ENCODE data around the gene RGS6. TPM values are rescaled to one million over a fixed set of nuclear protein-coding genes. Genes with fewer than 3 reads are reported as not detected.

The RGS6 gene
- total RNA-seq, 2 donors from 2014 or later = 0.15 to 0.45 TPM

- H3K36me3 ChIP-seq = no peaks in the 10 kb centered on the region
- TF ChIP-seq, protein P1, sequence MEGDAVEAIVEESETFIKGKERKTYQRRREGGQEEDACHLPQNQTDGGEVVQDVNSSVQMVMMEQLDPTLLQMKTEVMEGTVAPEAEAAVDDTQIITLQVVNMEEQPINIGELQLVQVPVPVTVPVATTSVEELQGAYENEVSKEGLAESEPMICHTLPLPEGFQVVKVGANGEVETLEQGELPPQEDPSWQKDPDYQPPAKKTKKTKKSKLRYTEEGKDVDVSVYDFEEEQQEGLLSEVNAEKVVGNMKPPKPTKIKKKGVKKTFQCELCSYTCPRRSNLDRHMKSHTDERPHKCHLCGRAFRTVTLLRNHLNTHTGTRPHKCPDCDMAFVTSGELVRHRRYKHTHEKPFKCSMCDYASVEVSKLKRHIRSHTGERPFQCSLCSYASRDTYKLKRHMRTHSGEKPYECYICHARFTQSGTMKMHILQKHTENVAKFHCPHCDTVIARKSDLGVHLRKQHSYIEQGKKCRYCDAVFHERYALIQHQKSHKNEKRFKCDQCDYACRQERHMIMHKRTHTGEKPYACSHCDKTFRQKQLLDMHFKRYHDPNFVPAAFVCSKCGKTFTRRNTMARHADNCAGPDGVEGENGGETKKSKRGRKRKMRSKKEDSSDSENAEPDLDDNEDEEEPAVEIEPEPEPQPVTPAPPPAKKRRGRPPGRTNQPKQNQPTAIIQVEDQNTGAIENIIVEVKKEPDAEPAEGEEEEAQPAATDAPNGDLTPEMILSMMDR (IDR thresholded peaks at IDR 0.05) = no peak
- H3K4me3 ChIP-seq = no peak overlapping the region
- H3K4me1 ChIP-seq = no peaks in the 10 kb centered on the region
- H3K9me3 ChIP-seq = no peaks in the 10 kb centered on the region
- no peak overlapping the region for H3K27ac ChIP-seq
- intact Hi-C loops (cut with DNase I) = no loop called here
- H3K9ac ChIP-seq (ENCODE audit: low read depth in 2 of 2, low read length in 2 of 2) = no peak overlapping the region
- no peak for DNase-seq
- H3K27me3 ChIP-seq = no peaks in the 10 kb centered on the region
Measured at GRCh38 chr14:72217135-72217534, 284.9 kb downstream of the RGS6 start.

- Histone ChIP-seq H3K27me3 (no peaks in the 10 kb centered on the region), H3K9ac (ENCODE audit: low read depth in 2 of 2, low read length in 2 of 2) (no peak overlapping the region), H3K4me1 (no peaks in the 10 kb centered on the region), H3K27ac (no peak overlapping the region), H3K36me3 (no peaks in the 10 kb centered on the region), H3K9me3 (no peaks in the 10 kb centered on the region), H3K4me3 (no peak overlapping the region)
- intact Hi-C loops (cut with DNase I) = no loop called here
- no peak for DNase-seq
- TF ChIP-seq, protein P1 (IDR thresholded peaks at IDR 0.05) = no peak
Measured at GRCh38 chr14:72222046-72222445, 289.8 kb downstream of the RGS6 start.

GRCh38 chr14:72236629-72237028 lies 304.4 kb downstream of the RGS6 start:
- H3K4me1 ChIP-seq = no peaks in the 10 kb centered on the region
- no peak overlapping the region for H3K4me3 ChIP-seq
- no peak overlapping the region for H3K27ac ChIP-seq
- DNase-seq = no peak
- intact Hi-C loops (cut with DNase I) = no loop called here
- TF ChIP-seq, protein P1 (IDR thresholded peaks at IDR 0.05) = no peak
- no peak overlapping the region for H3K9ac ChIP-seq (ENCODE audit: low read depth in 2 of 2, low read length in 2 of 2)
- no peaks in the 10 kb centered on the region for H3K27me3 ChIP-seq
- H3K36me3 ChIP-seq = no peaks in the 10 kb centered on the region
- H3K9me3 ChIP-seq = no peaks in the 10 kb centered on the region

DNA sequence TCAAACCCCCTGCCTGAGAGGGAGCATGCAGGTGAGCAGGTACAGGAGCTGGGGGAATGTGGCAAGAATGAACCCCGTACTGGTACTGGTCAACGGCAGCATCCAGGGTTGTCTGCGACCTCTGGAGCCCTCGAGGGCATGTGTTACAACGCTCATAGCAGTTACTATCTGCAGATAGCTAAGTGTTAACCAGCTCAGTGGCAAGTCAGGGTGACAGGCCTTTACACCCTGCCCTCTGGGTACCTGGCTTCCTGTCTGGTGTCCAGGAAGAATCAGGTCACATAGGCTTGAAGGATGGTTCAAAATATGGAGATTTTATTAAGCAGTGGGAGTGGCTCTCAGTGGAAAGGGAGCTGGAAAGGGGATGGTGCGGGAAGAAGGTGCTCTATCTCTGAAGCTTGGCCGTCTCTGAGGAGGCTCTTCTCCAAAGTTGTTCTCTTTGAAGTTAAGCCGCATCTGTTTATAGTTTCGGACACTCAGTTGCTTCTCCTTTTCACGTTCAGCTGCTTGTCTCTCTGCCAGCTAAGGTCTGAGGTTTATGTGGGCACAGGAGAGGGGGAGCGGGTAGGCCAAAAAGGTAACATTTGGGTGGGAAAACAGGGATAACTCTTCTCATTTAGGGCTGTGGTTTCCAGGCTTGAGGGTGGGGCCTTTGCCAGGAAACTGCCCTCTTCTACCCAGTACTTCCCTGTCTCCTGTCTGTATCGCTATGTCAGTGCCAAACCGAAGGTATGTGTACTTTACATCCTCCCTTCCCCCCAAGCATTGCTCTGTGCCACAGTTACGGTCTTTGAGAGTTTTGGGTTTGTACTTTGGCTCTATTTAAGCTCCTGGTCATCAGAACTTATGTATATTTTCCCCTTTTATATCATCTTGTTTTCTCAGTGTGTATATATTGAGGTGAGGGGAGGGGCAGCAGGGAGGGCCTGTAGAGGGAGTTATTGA lies 305.8 kb downstream of the RGS6 start:
- no peak for DNase-seq
- no peak overlapping the region for H3K9ac ChIP-seq (ENCODE audit: low read depth in 2 of 2, low read length in 2 of 2)
- no peaks in the 10 kb centered on the region for H3K36me3 ChIP-seq
- TF ChIP-seq, protein P1 (IDR thresholded peaks at IDR 0.05) = no peak
- intact Hi-C loops (cut with DNase I) = no loop called here
- H3K27ac ChIP-seq = no peak overlapping the region
- H3K4me3 ChIP-seq = no peak overlapping the region
- no peaks in the 10 kb centered on the region for H3K27me3 ChIP-seq
- H3K4me1 ChIP-seq = no peaks in the 10 kb centered on the region
- no peaks in the 10 kb centered on the region for H3K9me3 ChIP-seq

DNA sequence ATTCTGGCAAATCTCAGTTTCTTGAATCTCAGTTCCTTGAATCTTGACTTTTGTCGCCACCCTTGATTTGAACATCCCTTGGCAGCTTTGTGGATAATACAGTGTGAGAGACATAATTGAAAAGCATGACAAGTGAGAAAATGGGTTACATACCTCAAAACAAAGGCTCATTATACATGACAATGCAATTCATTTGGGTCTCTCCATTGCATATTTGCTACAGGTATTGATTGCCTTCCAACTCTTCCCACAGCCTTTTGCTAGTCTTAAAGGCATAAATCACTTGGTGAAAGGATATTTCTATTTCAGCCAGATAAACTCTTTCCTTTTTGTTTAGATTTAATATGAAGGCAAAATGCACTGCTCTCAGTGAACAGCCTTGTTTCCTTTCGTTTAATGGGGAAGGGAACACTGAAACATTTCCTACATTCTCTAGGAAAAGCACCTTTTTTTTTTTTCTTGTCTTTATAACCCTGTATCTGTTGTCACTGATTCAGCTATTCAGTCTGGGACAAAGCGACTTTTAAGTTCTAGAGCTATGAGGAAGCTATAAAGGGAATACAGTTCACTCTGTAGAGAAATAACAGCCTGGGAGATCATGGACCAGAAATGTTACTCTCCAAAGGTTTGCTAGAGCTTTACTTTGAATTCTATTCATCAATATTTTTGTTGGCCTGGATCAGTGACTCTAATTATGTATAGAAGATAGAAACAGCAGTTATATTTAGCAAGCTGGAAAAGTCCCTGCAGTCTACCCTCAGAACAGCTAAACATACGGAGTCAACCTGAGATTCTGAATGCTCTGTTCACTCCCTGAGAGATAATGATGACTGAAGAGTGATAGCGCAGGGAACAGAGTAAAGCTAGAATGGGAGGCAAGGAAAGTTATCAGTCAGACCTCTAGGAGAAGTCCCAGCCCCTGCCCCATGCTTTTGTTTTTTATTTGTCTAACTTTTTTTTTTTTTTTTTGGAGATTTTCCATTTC lies 311.4 kb downstream of the RGS6 start:
- Histone ChIP-seq H3K27me3 (no peaks in the 10 kb centered on the region), H3K4me3 (no peak overlapping the region), H3K4me1 (no peaks in the 10 kb centered on the region), H3K9me3 (no peaks in the 10 kb centered on the region), H3K9ac (ENCODE audit: low read depth in 2 of 2, low read length in 2 of 2) (no peak overlapping the region), H3K36me3 (no peaks in the 10 kb centered on the region), H3K27ac (no peak overlapping the region)
- intact Hi-C loops (cut with DNase I) = no loop called here
- no peak for DNase-seq
- TF ChIP-seq, protein P1 (IDR thresholded peaks at IDR 0.05) = no peak

Measured in colonic mucosa (tissue), 4 donors.